Natural killer cell (primary cell): Measurements from ENCODE around the gene NAP1L1. TPM values are rescaled to one million over a fixed set of nuclear protein-coding genes. Genes with fewer than 3 reads are reported as not detected.

Experiments
- ATAC-seq, 3 donors: fragments of 150-1000 bp in 2 of 3; fragments of 200-7000 bp in 1 of 3; cut with Tn5 transposase; 1 replicate in 1 of 3; 2 replicates in 2 of 3; pipeline ENCODE4 v1.10.0; 2021; ENCODE audit warnings: mild to moderate bottlenecking in 2 of 3, moderate library complexity in 2 of 3
- DNase-seq, 2 donors: peaks; one replicate each; pipeline versions ENCODE4 v3.0.0 to v3.0.0-alpha.2; 2013 to 2021; ENCODE audit warnings: mixed read lengths in 1 of 2
- H3K27ac ChIP-seq: one replicate; pipeline ENCODE4 v1.5.1; 2013; ENCODE audit warnings: mild to moderate bottlenecking, low read length
- H3K27me3 ChIP-seq: one replicate; pipeline ENCODE4 v1.6.1; 2013; ENCODE audit warnings: low read length; ENCODE audit not compliant: control insufficient read depth, insufficient read depth
- H3K36me3 ChIP-seq: one replicate; pipeline ENCODE4 v1.6.1; 2013; ENCODE audit warnings: low read length; ENCODE audit not compliant: control insufficient read depth, insufficient read depth
- H3K4me1 ChIP-seq: one replicate; pipeline ENCODE4 v1.6.1; 2013; ENCODE audit warnings: low read length; ENCODE audit not compliant: control insufficient read depth, insufficient read depth
- H3K4me3 ChIP-seq: one replicate; pipeline ENCODE4 v1.5.1; 2013; ENCODE audit warnings: low read length
- H3K9me3 ChIP-seq: one replicate; pipeline ENCODE4 v1.6.1; 2013; ENCODE audit warnings: low read length; ENCODE audit not compliant: control insufficient read depth, insufficient read depth
- H3K27ac Mint-ChIP-seq, 2 donors: one replicate each; pipeline ENCODE4 v1.8.0; 2022; ENCODE audit warnings: mild to moderate bottlenecking in 2 of 2, mixed read lengths in 2 of 2, moderate library complexity in 1 of 2
- H3K27me3 Mint-ChIP-seq, 2 donors: one replicate each; pipeline ENCODE4 v1.8.0; 2022; ENCODE audit warnings: low read depth in 2 of 2, mixed read lengths in 2 of 2
- H3K36me3 Mint-ChIP-seq: one replicate; pipeline ENCODE4 v1.8.0; 2022; ENCODE audit warnings: mixed read lengths
- H3K4me1 Mint-ChIP-seq, 2 donors: one replicate each; pipeline ENCODE4 v1.8.0; 2022; ENCODE audit warnings: mixed read lengths in 2 of 2
- H3K4me3 Mint-ChIP-seq: one replicate; pipeline ENCODE4 v1.8.0; 2022; ENCODE audit warnings: mild to moderate bottlenecking, moderate library complexity, mixed read lengths
- H3K9me3 Mint-ChIP-seq, 2 donors: one replicate each; pipeline ENCODE4 v1.8.0; 2022; ENCODE audit warnings: mixed read lengths in 2 of 2
- CTCF ChIP-seq: fragments of 200-600 bp; IDR thresholded peaks from one replicate; pipeline ENCODE4 v1.8.0; 2022; ENCODE audit warnings: antibody characterized with exemption
- WGBS: methylation state at CpG from one replicate; pipeline ENCODE4 v1.1.7; 2013; ENCODE audit warnings: missing lambda C conversion rate; ENCODE audit not compliant: insufficient coverage; 5-methylcytosine and 5-hydroxymethylcytosine counted together
- intact Hi-C: fragments of 100-400 bp; cut with micrococcal nuclease; formaldehyde crosslinking; loops from one replicate; pipeline ENCODE4 v1.14.2; 2022
- total RNA-seq, 4 donors: library from RNA; stranded (reverse); fragments of 120-200 nt in 1 of 4; gene quantifications; one replicate each; pipeline versions ENCODE4 v1.2.3 to v1.2.4, GENCODE V29; 2013 to 2022

The NAP1L1 gene
- total RNA-seq, 3 donors from 2014 or later (not counting 1 experiment from before 2014, with no cell fraction given): 264 to 431 (median 286) TPM

GRCh38 chr12:76024942-76025600 is 59.4 kb downstream of the NAP1L1 start:
- no peaks in the 10 kb centered on the region for H3K9me3 Mint-ChIP-seq
- no peak overlapping the region for H3K4me3 Mint-ChIP-seq
- no peak for DNase-seq
- peaks cover 32 to 36% of the 10 kb centered on the region in 2 donors for H3K4me1 Mint-ChIP-seq
- H3K4me3 ChIP-seq: no peak overlapping the region
- TF ChIP-seq CTCF: no peak
- no peaks in the 10 kb centered on the region for H3K36me3 ChIP-seq
- no peaks in the 10 kb centered on the region for H3K27me3 Mint-ChIP-seq
- H3K9me3 ChIP-seq: no peaks in the 10 kb centered on the region
- intact Hi-C loops: no loop called here
- 79% methylated on average over 3 of the region's 3 CpGs for WGBS
- H3K27ac ChIP-seq: no peak overlapping the region
- no peaks in the 10 kb centered on the region for H3K27me3 ChIP-seq
- no peak for ATAC-seq
- H3K4me1 ChIP-seq: peaks cover 20% of the 10 kb centered on the region
- H3K36me3 Mint-ChIP-seq: no peaks in the 10 kb centered on the region
- H3K27ac Mint-ChIP-seq: peak overlapping the region in 1 of 2 donors; percentile 8

DNA sequence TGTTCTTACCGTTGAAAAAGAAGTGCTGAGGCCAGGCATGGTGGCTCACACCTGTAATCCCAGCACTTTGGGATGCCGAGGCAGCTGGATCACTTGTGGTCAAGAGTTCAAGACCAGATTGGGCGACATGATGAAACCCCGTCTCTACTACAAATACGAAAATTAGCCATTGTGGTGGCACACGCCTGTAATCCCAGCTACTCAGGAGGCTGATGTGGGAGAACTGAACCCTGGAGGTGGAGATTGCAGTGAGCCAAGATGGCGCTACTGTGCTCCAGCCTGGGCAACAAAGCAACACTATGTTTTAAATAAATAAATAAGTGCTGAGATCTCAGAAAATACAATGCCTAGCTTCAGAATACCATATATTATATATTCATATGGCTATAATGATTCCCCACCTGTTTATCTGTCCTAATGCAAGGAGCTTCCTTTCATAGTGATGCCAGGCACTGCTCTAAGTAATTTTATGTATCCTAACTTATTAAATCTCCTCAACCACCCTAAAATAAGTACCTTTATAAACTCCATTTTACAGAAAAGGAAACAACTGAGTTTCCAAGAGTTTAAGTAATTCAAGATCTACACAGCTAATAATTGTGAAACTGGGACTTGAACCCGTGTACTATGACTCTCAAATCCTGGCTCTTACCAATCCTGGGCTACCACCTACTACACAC is 60.2 kb downstream of the NAP1L1 start:
- Mint-ChIP-seq H3K9me3 (no peaks in the 10 kb centered on the region), H3K27ac (no peak overlapping the region), H3K4me3 (no peak overlapping the region), H3K36me3 (no peaks in the 10 kb centered on the region), H3K27me3 (no peaks in the 10 kb centered on the region), H3K4me1 (peaks cover 34 to 38% of the 10 kb centered on the region in 2 donors)
- DNase-seq: no peak
- no peak for TF ChIP-seq CTCF
- intact Hi-C loops: no loop called here
- Histone ChIP-seq H3K9me3 (no peaks in the 10 kb centered on the region), H3K27me3 (no peaks in the 10 kb centered on the region), H3K36me3 (no peaks in the 10 kb centered on the region), H3K4me1 (peaks cover 26% of the 10 kb centered on the region), H3K4me3 (no peak overlapping the region), H3K27ac (no peak overlapping the region)
- 79% methylated on average over 7 of the region's 8 CpGs for WGBS
- ATAC-seq: no peak

- Histone ChIP-seq H3K9me3 (no peaks in the 10 kb centered on the region), H3K4me1 (peaks cover 27% of the 10 kb centered on the region), H3K27ac (no peak overlapping the region), H3K27me3 (no peaks in the 10 kb centered on the region), H3K36me3 (no peaks in the 10 kb centered on the region), H3K4me3 (no peak overlapping the region)
- no peaks in the 10 kb centered on the region for H3K9me3 Mint-ChIP-seq
- no peak for TF ChIP-seq CTCF
- H3K4me1 Mint-ChIP-seq: peaks cover 36 to 37% of the 10 kb centered on the region in 2 donors
- H3K36me3 Mint-ChIP-seq: no peaks in the 10 kb centered on the region
- no peak for ATAC-seq
- no peak for DNase-seq
- H3K27ac Mint-ChIP-seq: peak overlapping the region; percentile 67 to 100
- 100% methylated on average over 1 of the region's 2 CpGs for WGBS
- no peak overlapping the region for H3K4me3 Mint-ChIP-seq
- intact Hi-C loops: no loop called here
- no peaks in the 10 kb centered on the region for H3K27me3 Mint-ChIP-seq
Measured at GRCh38 chr12:76023069-76023690, 61.3 kb downstream of the NAP1L1 start.
